ENCODE results near the gene HOXB2.

- TF ChIP-seq POLR2AphosphoS2 (conservative IDR thresholded peaks at IDR 0.05; ENCODE audit: low read length) = no peak
- peak; percentile 43 for TF ChIP-seq POLR2A (IDR thresholded peaks at IDR 0.05; ENCODE audit: low read length)
- no peak for TF ChIP-seq RNF2 (IDR thresholded peaks at IDR 0.05; ENCODE audit: borderline replicate concordance, low read depth)
- TF ChIP-seq CTCF (IDR thresholded peaks at IDR 0.05) = no peak
- TF ChIP-seq SREBF2 (IDR thresholded peaks at IDR 0.05) = no peak
- no peak for TF ChIP-seq ZSCAN20 (CRISPR knock-in tag; IDR thresholded peaks at IDR 0.05)
- no peak for TF ChIP-seq MAZ (IDR thresholded peaks at IDR 0.05; ENCODE audit: borderline replicate concordance, low read depth, low read length)
- no peak for TF ChIP-seq BHLHE40 (IDR thresholded peaks at IDR 0.05; ENCODE audit: low read depth, low read length)
- TF ChIP-seq PHF8 (IDR thresholded peaks at IDR 0.05; ENCODE audit: borderline replicate concordance, low read depth) = 0 out of 2 replicates have a peak, but pooled peaks have one; percentile 40
- TF ChIP-seq MAFK (IDR thresholded peaks at IDR 0.05; ENCODE audit: partially characterized antibody) = no peak
- no peak for TF ChIP-seq USF2 (IDR thresholded peaks at IDR 0.05)
- TF ChIP-seq JUNB (IDR thresholded peaks at IDR 0.05) = no peak
- no peak for TF ChIP-seq EP300 (IDR thresholded peaks at IDR 0.05)
- no peak for TF ChIP-seq RAD21 (conservative IDR thresholded peaks at IDR 0.05 in 1 of 2, IDR thresholded peaks at IDR 0.05 in 1 of 2)
Measured at GRCh38 chr17:48543107-48543853, 1.6 kb downstream of the HOXB2 start.

Data from A549 (cell line).